Measurements from ENCODE around the gene RRP12.
"Not testable (repeated sequence)": the region's sequence is repeated elsewhere in the genome, so short reads cannot be mapped to it uniquely, and the experiment has no call there.

Gene RRP12

GRCh38 chr10:97366572-97366971 lies 34.6 kb downstream of the RRP12 start:
- no peak for DNase-seq

- no peak for DNase-seq
Measured at GRCh38 chr10:97365761-97366351, 35.3 kb downstream of the RRP12 start.

GRCh38 chr10:97363071-97363470 lies 38.1 kb downstream of the RRP12 start:
- DNase-seq: no peak

- DNase-seq: no peak
Measured at GRCh38 chr10:97362310-97363033, 38.7 kb downstream of the RRP12 start.

- DNase-seq: no peak
Measured at GRCh38 chr10:97361537-97361901, 39.6 kb downstream of the RRP12 start.

GRCh38 chr10:97360705-97361536 lies 40.2 kb downstream of the RRP12 start:
- DNase-seq: no peak

- DNase-seq: no peak
Measured at GRCh38 chr10:97358781-97359180, 42.4 kb downstream of the RRP12 start.

- DNase-seq: no peak
Measured at GRCh38 chr10:97358349-97358748, 42.8 kb downstream of the RRP12 start.

- no peak for DNase-seq
Measured at GRCh38 chr10:97356918-97357317, 44.2 kb downstream of the RRP12 start.

- no peak for DNase-seq
Measured at GRCh38 chr10:97356318-97356914, 44.7 kb downstream of the RRP12 start.

GRCh38 chr10:97355571-97355975 lies 45.6 kb downstream of the RRP12 start:
- DNase-seq: no peak

- DNase-seq: no peak
Measured at GRCh38 chr10:97353945-97354344, 47.2 kb downstream of the RRP12 start.

GRCh38 chr10:97349752-97350513 lies 51.2 kb downstream of the RRP12 start:
- no peak for DNase-seq

- DNase-seq: no peak
Measured at GRCh38 chr10:97347317-97347716, 53.8 kb downstream of the RRP12 start.

- DNase-seq: not testable (repeated sequence)
Measured at GRCh38 chr10:97343664-97344063, 57.5 kb downstream of the RRP12 start.

- no peak for DNase-seq
Measured at GRCh38 chr10:97341416-97341815, 59.7 kb downstream of the RRP12 start.

GRCh38 chr10:97338041-97338440 lies 63.1 kb downstream of the RRP12 start:
- DNase-seq: no peak

GRCh38 chr10:97336942-97337831 lies 64.0 kb downstream of the RRP12 start:
- DNase-seq: no peak

- no peak for DNase-seq
Measured at GRCh38 chr10:97336446-97336845, 64.7 kb downstream of the RRP12 start.

- DNase-seq: no peak
Measured at GRCh38 chr10:97336006-97336405, 65.1 kb downstream of the RRP12 start.

GRCh38 chr10:97335188-97335619 lies 65.9 kb downstream of the RRP12 start:
- no peak for DNase-seq
